Natural killer cell (primary cell): ENCODE data around the gene PTPN14. TPM values are rescaled to one million over a fixed set of nuclear protein-coding genes. Genes with fewer than 3 reads are reported as not detected.

Experiments
- ATAC-seq, 3 donors: fragments of 150-1000 bp in 2 of 3; fragments of 200-7000 bp in 1 of 3; cut with Tn5 transposase; 1 replicate in 1 of 3; 2 replicates in 2 of 3; pipeline ENCODE4 v1.10.0; 2021; ENCODE audit warnings: mild to moderate bottlenecking in 2 of 3, moderate library complexity in 2 of 3
- DNase-seq, 2 donors: peaks; one replicate each; pipeline versions ENCODE4 v3.0.0 to v3.0.0-alpha.2; 2013 to 2021; ENCODE audit warnings: mixed read lengths in 1 of 2
- H3K27ac ChIP-seq: one replicate; pipeline ENCODE4 v1.5.1; 2013; ENCODE audit warnings: mild to moderate bottlenecking, low read length
- H3K27me3 ChIP-seq: one replicate; pipeline ENCODE4 v1.6.1; 2013; ENCODE audit warnings: low read length; ENCODE audit not compliant: control insufficient read depth, insufficient read depth
- H3K36me3 ChIP-seq: one replicate; pipeline ENCODE4 v1.6.1; 2013; ENCODE audit warnings: low read length; ENCODE audit not compliant: control insufficient read depth, insufficient read depth
- H3K4me1 ChIP-seq: one replicate; pipeline ENCODE4 v1.6.1; 2013; ENCODE audit warnings: low read length; ENCODE audit not compliant: control insufficient read depth, insufficient read depth
- H3K4me3 ChIP-seq: one replicate; pipeline ENCODE4 v1.5.1; 2013; ENCODE audit warnings: low read length
- H3K9me3 ChIP-seq: one replicate; pipeline ENCODE4 v1.6.1; 2013; ENCODE audit warnings: low read length; ENCODE audit not compliant: control insufficient read depth, insufficient read depth
- H3K27ac Mint-ChIP-seq, 2 donors: one replicate each; pipeline ENCODE4 v1.8.0; 2022; ENCODE audit warnings: mild to moderate bottlenecking in 2 of 2, mixed read lengths in 2 of 2, moderate library complexity in 1 of 2
- H3K27me3 Mint-ChIP-seq, 2 donors: one replicate each; pipeline ENCODE4 v1.8.0; 2022; ENCODE audit warnings: low read depth in 2 of 2, mixed read lengths in 2 of 2
- H3K36me3 Mint-ChIP-seq: one replicate; pipeline ENCODE4 v1.8.0; 2022; ENCODE audit warnings: mixed read lengths
- H3K4me1 Mint-ChIP-seq, 2 donors: one replicate each; pipeline ENCODE4 v1.8.0; 2022; ENCODE audit warnings: mixed read lengths in 2 of 2
- H3K4me3 Mint-ChIP-seq: one replicate; pipeline ENCODE4 v1.8.0; 2022; ENCODE audit warnings: mild to moderate bottlenecking, moderate library complexity, mixed read lengths
- H3K9me3 Mint-ChIP-seq, 2 donors: one replicate each; pipeline ENCODE4 v1.8.0; 2022; ENCODE audit warnings: mixed read lengths in 2 of 2
- WGBS: methylation state at CpG from one replicate; pipeline ENCODE4 v1.1.7; 2013; ENCODE audit warnings: missing lambda C conversion rate; ENCODE audit not compliant: insufficient coverage; 5-methylcytosine and 5-hydroxymethylcytosine counted together
- intact Hi-C: fragments of 100-400 bp; cut with micrococcal nuclease; formaldehyde crosslinking; loops from one replicate; pipeline ENCODE4 v1.14.2; 2022
- total RNA-seq, 4 donors: library from RNA; stranded (reverse); fragments of 120-200 nt in 1 of 4; gene quantifications; one replicate each; pipeline versions ENCODE4 v1.2.3 to v1.2.4, GENCODE V29; 2013 to 2022
- TF ChIP-seq, protein P1 (sequence below): fragments of 200-600 bp; IDR thresholded peaks from one replicate; pipeline ENCODE4 v1.8.0; 2022; ENCODE audit warnings: antibody characterized with exemption

The PTPN14 gene
- total RNA-seq, 3 donors from 2014 or later (not counting 1 experiment from before 2014, with no cell fraction given): 0.02 TPM; not detected in 2

DNA sequence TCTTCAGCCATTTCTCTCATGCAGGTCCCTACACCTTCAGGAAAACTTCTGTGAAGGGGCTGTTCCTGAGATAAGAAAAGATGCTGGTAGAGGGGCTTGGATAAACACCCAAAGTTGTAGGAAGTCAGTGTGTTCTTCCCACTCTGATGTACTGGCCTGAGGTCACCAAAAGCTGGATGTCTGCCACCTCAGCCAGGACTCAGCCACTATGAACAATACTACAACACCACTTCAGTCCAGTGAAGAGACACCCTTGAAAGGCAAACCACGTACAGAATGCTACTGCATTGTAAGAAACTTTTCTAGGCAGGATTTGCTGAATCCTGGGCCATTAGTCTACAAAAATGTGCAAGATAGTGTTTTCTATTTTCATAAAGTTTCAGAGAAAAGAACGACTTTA, 2.4 kb downstream of the PTPN14 start:
- H3K27me3 Mint-ChIP-seq: peaks cover 50 to 66% of the 10 kb centered on the region in 2 donors

GRCh38 chr1:214548271-214548670, 3.1 kb downstream of the PTPN14 start:
- Mint-ChIP-seq H3K4me3 (no peak overlapping the region), H3K9me3 (no peaks in the 10 kb centered on the region), H3K27me3 (peaks cover 50 to 61% of the 10 kb centered on the region in 2 donors), H3K36me3 (no peaks in the 10 kb centered on the region), H3K27ac (no peak overlapping the region), H3K4me1 (peaks cover 0 to 13% of the 10 kb centered on the region in 2 donors)
- H3K27me3 ChIP-seq: peaks cover 8% of the 10 kb centered on the region
- H3K4me1 ChIP-seq: peaks cover 12% of the 10 kb centered on the region
- no peak overlapping the region for H3K27ac ChIP-seq
- TF ChIP-seq, protein P1, sequence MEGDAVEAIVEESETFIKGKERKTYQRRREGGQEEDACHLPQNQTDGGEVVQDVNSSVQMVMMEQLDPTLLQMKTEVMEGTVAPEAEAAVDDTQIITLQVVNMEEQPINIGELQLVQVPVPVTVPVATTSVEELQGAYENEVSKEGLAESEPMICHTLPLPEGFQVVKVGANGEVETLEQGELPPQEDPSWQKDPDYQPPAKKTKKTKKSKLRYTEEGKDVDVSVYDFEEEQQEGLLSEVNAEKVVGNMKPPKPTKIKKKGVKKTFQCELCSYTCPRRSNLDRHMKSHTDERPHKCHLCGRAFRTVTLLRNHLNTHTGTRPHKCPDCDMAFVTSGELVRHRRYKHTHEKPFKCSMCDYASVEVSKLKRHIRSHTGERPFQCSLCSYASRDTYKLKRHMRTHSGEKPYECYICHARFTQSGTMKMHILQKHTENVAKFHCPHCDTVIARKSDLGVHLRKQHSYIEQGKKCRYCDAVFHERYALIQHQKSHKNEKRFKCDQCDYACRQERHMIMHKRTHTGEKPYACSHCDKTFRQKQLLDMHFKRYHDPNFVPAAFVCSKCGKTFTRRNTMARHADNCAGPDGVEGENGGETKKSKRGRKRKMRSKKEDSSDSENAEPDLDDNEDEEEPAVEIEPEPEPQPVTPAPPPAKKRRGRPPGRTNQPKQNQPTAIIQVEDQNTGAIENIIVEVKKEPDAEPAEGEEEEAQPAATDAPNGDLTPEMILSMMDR: no peak
- H3K4me3 ChIP-seq: no peak overlapping the region
- intact Hi-C loops: no loop called here
- ATAC-seq: no peak
- WGBS: 100% methylated on average over 4 of the region's 4 CpGs
- H3K9me3 ChIP-seq: no peaks in the 10 kb centered on the region
- no peaks in the 10 kb centered on the region for H3K36me3 ChIP-seq
- DNase-seq: no peak

More for the DNA sequence above, 2.4 kb downstream of the PTPN14 start:
- no peak for DNase-seq
- Mint-ChIP-seq H3K4me1 (peaks cover 0 to 13% of the 10 kb centered on the region in 2 donors), H3K4me3 (no peak overlapping the region), H3K9me3 (no peaks in the 10 kb centered on the region), H3K27ac (no peak overlapping the region), H3K36me3 (no peaks in the 10 kb centered on the region)
- WGBS: 79% methylated on average over 2 of the region's 2 CpGs
- Histone ChIP-seq H3K4me1 (peaks cover 12% of the 10 kb centered on the region), H3K9me3 (no peaks in the 10 kb centered on the region), H3K36me3 (no peaks in the 10 kb centered on the region), H3K27me3 (peaks cover 8% of the 10 kb centered on the region), H3K27ac (no peak overlapping the region), H3K4me3 (no peak overlapping the region)
- no peak for ATAC-seq
- TF ChIP-seq, protein P1: no peak
- intact Hi-C loops: no loop called here

- DNase-seq (no peak), ATAC-seq (no peak)
- Mint-ChIP-seq H3K9me3 (no peaks in the 10 kb centered on the region), H3K4me3 (no peak overlapping the region), H3K4me1 (peaks cover 0 to 13% of the 10 kb centered on the region in 2 donors), H3K27me3 (peaks cover 46 to 55% of the 10 kb centered on the region in 2 donors), H3K27ac (no peak overlapping the region), H3K36me3 (no peaks in the 10 kb centered on the region)
- peaks cover 12% of the 10 kb centered on the region for H3K4me1 ChIP-seq
- H3K27ac ChIP-seq: no peak overlapping the region
- no peak overlapping the region for H3K4me3 ChIP-seq
- TF ChIP-seq, protein P1: no peak
- intact Hi-C loops: no loop called here
- H3K27me3 ChIP-seq: peaks cover 8% of the 10 kb centered on the region
- no peaks in the 10 kb centered on the region for H3K36me3 ChIP-seq
- H3K9me3 ChIP-seq: no peaks in the 10 kb centered on the region
Measured at GRCh38 chr1:214547747-214548146, 3.7 kb downstream of the PTPN14 start.
